ENCODE data around the gene LRRC75A.
"Not testable (repeated sequence)": the region's sequence is repeated elsewhere in the genome, so short reads cannot be mapped to it uniquely, and the experiment has no call there.

The LRRC75A gene

GRCh38 chr17:16449121-16449570 lies 42.8 kb downstream of the LRRC75A start:
- no peak for DNase-seq (ENCODE audit: low read depth in 1 of 2, low spot score in 1 of 2)
- in situ Hi-C loops (cut with HindIII; ENCODE audit: low pct_unique_long_range_greater_than_20kb, low sequenced_read_pairs) = no loop called here
- TF ChIP-seq JUND (IDR thresholded peaks at IDR 0.05; ENCODE audit: low read depth) = no peak

- in situ Hi-C loops (cut with HindIII; ENCODE audit: low pct_unique_long_range_greater_than_20kb, low sequenced_read_pairs) = no loop called here
- TF ChIP-seq JUND (IDR thresholded peaks at IDR 0.05; ENCODE audit: low read depth) = no peak
- no peak for DNase-seq (ENCODE audit: low read depth in 1 of 2, low spot score in 1 of 2)
These were observed 43.5 kb downstream of the LRRC75A start for GRCh38 chr17:16448490-16448889.

- in situ Hi-C loops (cut with HindIII; ENCODE audit: low pct_unique_long_range_greater_than_20kb, low sequenced_read_pairs) = no loop called here
- no peak for TF ChIP-seq JUND (IDR thresholded peaks at IDR 0.05; ENCODE audit: low read depth)
- DNase-seq (ENCODE audit: low read depth in 1 of 2, low spot score in 1 of 2) = no peak
These were observed 44.3 kb downstream of the LRRC75A start for GRCh38 chr17:16447676-16448075.

GRCh38 chr17:16446338-16446983 lies 45.5 kb downstream of the LRRC75A start:
- TF ChIP-seq JUND (IDR thresholded peaks at IDR 0.05; ENCODE audit: low read depth) = no peak
- DNase-seq (ENCODE audit: low read depth in 1 of 2, low spot score in 1 of 2) = no peak
- in situ Hi-C loops (cut with HindIII; ENCODE audit: low pct_unique_long_range_greater_than_20kb, low sequenced_read_pairs) = no loop called here

DNA sequence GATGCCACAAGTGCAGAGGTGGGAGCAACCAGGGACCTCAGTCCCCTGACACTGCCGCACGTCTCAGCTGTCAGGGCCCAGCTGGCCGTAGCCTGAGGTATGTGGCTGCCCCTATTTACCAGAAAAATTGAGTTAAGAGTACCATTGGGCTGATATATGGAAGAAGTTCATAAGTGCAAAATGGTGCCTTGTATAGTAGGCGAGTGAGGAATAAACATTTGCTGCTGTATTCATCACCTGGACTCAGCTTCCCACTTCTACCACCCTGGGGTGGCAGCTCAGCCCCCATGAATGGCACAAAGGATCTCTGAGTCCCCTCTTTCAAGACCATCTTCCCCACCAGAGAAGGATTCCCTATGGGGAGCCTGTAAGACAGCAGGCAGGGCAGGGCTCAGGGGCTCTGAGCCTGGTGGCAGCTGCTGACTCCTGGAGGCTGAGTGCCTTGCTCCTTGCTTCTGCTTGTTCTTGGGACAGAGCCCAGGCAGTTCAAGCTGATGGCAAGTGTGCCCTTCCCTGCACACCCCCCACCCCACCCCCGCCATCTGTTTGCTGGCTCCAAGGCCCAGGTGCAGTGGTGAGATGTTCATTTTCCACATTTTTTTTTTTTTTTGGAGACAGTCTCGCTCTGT lies 47.6 kb downstream of the LRRC75A start:
- DNase-seq (ENCODE audit: low read depth in 1 of 2, low spot score in 1 of 2) = no peak
- TF ChIP-seq JUND (IDR thresholded peaks at IDR 0.05; ENCODE audit: low read depth) = no peak
- in situ Hi-C loops (cut with HindIII; ENCODE audit: low pct_unique_long_range_greater_than_20kb, low sequenced_read_pairs) = no loop called here

DNA sequence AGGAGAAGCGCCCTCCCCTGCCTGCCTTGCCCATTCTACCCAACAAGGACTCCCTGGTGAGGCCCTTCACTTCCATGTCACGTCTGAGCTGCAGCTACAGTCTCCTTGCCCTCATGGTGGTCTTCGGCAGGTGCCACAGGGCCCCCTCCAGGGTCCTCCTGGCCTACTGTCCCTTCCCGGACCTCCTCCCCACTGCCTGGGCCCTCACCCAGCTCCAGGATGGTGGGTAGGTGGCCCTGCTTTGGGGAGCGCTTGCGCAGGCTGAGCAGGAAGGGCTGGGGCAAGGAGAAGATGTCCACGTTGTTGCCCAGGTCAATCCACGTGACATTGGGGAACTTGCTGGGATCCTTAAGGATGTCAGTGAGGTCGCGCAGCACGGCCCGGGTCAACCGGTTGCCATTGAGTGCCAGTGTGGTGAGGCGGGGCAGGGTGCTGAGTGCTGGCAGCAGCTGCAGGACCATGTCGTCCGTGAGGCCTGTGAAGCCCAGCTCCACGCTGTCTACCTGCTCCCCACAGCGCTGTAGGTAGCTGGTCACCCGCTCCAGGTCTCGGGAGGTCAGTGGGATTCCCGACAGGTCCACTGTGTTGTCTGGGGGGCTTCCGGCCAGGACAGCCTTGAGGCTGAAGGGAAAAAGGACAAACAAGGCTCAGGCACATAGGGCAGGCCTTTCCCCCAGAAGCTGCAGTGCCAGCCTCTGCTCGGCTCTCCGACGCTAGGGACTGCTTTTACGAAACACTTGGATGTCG lies 48.3 kb downstream of the LRRC75A start:
- TF ChIP-seq JUND (IDR thresholded peaks at IDR 0.05; ENCODE audit: low read depth) = no peak
- no peak for DNase-seq (ENCODE audit: low read depth in 1 of 2, low spot score in 1 of 2)
- in situ Hi-C loops (cut with HindIII; ENCODE audit: low pct_unique_long_range_greater_than_20kb, low sequenced_read_pairs) = no loop called here

DNA sequence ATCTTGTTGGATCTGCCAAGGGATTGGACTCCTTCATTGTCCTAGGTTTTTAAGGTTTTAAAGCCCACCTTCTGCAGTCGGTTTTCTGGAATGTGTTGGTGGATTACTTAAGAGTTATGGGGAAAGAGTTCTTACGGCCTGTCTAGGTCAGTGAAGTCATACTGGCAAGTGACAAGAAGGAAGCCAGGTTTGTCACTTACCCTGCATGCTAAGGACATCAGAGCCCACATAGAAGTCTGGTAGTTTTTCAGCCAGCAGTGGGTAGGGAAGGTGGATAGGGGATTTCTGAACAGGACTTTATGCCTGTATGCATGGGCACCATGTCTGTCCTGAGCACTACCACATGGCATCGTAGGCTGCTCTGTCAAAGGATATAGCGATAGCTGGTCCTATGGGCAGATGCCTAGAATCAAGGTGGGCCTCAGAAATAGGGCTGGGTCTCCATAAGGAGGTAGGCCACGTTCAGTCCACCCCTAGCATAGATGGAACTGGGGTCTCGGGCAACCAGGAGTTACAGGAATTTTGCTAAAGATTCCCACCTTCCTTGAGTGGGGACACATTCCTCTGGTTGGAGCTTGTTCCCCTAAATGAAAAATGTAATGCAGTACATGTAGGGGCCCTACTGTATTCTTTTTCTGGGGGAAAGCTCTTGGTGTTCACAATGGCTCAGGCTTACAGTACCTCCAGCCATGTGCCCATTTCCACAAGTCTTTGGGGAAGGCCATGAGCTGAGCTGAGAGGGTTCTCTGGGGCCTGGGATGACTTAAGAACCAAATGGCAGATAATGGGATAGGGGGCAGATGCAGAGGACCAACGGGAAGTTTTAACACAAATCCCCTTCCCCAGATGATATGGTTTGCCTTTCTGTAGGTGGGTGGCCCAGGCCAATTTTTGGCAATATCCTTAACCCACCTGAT lies 49.1 kb downstream of the LRRC75A start:
- TF ChIP-seq JUND (IDR thresholded peaks at IDR 0.05; ENCODE audit: low read depth) = no peak
- in situ Hi-C loops (cut with HindIII; ENCODE audit: low pct_unique_long_range_greater_than_20kb, low sequenced_read_pairs) = no loop called here
- DNase-seq (ENCODE audit: low read depth in 1 of 2, low spot score in 1 of 2) = no peak

DNA sequence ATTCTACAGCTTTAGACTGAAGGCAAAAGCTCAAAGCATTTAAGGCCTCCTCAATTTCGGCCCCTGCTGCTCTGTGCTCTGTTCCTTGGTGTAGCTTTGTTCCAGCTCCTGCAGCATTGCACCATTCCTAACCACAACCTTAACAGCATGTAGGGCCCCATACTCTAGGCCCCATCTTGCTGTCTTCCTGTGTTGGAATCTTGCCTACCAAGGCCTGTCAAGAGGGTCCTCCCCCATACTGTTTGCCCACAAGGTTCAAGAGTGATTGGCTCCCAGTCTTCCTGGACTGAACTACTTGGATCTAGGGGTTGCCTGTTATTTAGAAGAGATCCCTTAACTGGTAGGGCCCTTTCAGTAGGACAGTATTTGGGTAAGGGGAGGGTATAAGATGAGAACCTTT lies 49.9 kb downstream of the LRRC75A start:
- DNase-seq (ENCODE audit: low read depth in 1 of 2, low spot score in 1 of 2) = no peak
- no peak for TF ChIP-seq JUND (IDR thresholded peaks at IDR 0.05; ENCODE audit: low read depth)
- in situ Hi-C loops (cut with HindIII; ENCODE audit: low pct_unique_long_range_greater_than_20kb, low sequenced_read_pairs) = no loop called here

- TF ChIP-seq JUND (IDR thresholded peaks at IDR 0.05; ENCODE audit: low read depth) = no peak
These were observed 50.9 kb downstream of the LRRC75A start for GRCh38 chr17:16440901-16441629.

DNA sequence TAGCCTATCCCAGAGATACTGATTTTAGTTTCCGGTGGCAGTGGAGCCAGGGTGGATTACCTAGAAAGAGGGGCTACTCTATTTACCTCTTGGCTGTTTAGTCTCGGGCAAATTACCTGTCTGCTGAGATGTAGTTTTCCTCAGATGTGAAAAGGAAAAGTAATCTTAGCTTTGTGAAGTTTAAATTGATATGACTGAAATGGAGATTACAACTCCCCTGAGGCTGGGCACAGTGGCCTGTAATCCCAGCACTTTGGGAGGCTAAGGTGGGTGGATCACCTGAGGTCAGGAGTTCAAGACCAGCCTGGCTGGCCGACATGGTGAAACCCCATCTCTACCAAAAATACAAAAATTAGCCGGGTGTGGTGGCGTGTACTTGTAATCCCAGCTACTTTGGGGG lies 51.6 kb downstream of the LRRC75A start:
- DNase-seq (ENCODE audit: low read depth in 1 of 2, low spot score in 1 of 2); in situ Hi-C loops (cut with HindIII; ENCODE audit: low pct_unique_long_range_greater_than_20kb, low sequenced_read_pairs): not testable (repeated sequence)

More at GRCh38 chr17:16440901-16441629, 50.9 kb downstream of the LRRC75A start:
- DNase-seq (ENCODE audit: low read depth in 1 of 2, low spot score in 1 of 2) = no peak
- in situ Hi-C loops (cut with HindIII; ENCODE audit: low pct_unique_long_range_greater_than_20kb, low sequenced_read_pairs) = no loop called here

GRCh38 chr17:16439811-16440351 lies 52.1 kb downstream of the LRRC75A start:
- TF ChIP-seq JUND (IDR thresholded peaks at IDR 0.05; ENCODE audit: low read depth) = no peak
- DNase-seq (ENCODE audit: low read depth in 1 of 2, low spot score in 1 of 2) = no peak
- in situ Hi-C loops (cut with HindIII; ENCODE audit: low pct_unique_long_range_greater_than_20kb, low sequenced_read_pairs) = no loop called here

Data from T47D (cell line).